ENCODE measurements around the gene SERPINE1. TPM values are rescaled to one million over a fixed set of nuclear protein-coding genes. Genes with fewer than 3 reads are reported as not detected.

SERPINE1 gene
- total and polyA plus RNA-seq, 2 of the 8 experiments (the other 6 are each of a cell fraction or from before 2014, with no cell fraction given) = 3.7 to 5.6 TPM

DNA sequence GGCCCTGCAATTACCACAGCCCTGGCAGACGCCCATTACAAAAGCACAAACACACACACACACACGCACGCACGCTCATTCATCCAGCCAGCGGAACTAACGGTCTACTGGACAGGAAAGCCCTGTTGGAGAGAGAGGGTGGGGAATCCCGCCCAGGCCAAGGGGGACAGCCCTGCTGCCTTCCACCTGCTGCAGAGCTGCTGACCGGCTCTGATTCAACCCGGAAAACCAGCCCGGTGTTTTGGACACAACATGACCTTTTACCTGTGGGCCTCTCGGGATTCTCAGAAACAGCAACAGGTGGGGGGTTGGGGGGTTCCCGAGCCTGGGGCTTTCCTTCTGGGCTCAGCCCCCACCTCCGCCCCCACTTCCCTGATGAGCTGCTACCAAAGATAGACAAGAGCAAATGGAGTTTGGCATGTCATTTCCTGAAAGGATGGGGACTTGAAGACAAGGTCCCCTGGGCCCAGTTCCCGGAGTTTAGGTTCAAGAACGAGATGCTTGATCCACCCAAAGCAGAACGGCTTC is 18.5 kb upstream of the SERPINE1 start (continued):
- TF ChIP-seq, protein P1, sequence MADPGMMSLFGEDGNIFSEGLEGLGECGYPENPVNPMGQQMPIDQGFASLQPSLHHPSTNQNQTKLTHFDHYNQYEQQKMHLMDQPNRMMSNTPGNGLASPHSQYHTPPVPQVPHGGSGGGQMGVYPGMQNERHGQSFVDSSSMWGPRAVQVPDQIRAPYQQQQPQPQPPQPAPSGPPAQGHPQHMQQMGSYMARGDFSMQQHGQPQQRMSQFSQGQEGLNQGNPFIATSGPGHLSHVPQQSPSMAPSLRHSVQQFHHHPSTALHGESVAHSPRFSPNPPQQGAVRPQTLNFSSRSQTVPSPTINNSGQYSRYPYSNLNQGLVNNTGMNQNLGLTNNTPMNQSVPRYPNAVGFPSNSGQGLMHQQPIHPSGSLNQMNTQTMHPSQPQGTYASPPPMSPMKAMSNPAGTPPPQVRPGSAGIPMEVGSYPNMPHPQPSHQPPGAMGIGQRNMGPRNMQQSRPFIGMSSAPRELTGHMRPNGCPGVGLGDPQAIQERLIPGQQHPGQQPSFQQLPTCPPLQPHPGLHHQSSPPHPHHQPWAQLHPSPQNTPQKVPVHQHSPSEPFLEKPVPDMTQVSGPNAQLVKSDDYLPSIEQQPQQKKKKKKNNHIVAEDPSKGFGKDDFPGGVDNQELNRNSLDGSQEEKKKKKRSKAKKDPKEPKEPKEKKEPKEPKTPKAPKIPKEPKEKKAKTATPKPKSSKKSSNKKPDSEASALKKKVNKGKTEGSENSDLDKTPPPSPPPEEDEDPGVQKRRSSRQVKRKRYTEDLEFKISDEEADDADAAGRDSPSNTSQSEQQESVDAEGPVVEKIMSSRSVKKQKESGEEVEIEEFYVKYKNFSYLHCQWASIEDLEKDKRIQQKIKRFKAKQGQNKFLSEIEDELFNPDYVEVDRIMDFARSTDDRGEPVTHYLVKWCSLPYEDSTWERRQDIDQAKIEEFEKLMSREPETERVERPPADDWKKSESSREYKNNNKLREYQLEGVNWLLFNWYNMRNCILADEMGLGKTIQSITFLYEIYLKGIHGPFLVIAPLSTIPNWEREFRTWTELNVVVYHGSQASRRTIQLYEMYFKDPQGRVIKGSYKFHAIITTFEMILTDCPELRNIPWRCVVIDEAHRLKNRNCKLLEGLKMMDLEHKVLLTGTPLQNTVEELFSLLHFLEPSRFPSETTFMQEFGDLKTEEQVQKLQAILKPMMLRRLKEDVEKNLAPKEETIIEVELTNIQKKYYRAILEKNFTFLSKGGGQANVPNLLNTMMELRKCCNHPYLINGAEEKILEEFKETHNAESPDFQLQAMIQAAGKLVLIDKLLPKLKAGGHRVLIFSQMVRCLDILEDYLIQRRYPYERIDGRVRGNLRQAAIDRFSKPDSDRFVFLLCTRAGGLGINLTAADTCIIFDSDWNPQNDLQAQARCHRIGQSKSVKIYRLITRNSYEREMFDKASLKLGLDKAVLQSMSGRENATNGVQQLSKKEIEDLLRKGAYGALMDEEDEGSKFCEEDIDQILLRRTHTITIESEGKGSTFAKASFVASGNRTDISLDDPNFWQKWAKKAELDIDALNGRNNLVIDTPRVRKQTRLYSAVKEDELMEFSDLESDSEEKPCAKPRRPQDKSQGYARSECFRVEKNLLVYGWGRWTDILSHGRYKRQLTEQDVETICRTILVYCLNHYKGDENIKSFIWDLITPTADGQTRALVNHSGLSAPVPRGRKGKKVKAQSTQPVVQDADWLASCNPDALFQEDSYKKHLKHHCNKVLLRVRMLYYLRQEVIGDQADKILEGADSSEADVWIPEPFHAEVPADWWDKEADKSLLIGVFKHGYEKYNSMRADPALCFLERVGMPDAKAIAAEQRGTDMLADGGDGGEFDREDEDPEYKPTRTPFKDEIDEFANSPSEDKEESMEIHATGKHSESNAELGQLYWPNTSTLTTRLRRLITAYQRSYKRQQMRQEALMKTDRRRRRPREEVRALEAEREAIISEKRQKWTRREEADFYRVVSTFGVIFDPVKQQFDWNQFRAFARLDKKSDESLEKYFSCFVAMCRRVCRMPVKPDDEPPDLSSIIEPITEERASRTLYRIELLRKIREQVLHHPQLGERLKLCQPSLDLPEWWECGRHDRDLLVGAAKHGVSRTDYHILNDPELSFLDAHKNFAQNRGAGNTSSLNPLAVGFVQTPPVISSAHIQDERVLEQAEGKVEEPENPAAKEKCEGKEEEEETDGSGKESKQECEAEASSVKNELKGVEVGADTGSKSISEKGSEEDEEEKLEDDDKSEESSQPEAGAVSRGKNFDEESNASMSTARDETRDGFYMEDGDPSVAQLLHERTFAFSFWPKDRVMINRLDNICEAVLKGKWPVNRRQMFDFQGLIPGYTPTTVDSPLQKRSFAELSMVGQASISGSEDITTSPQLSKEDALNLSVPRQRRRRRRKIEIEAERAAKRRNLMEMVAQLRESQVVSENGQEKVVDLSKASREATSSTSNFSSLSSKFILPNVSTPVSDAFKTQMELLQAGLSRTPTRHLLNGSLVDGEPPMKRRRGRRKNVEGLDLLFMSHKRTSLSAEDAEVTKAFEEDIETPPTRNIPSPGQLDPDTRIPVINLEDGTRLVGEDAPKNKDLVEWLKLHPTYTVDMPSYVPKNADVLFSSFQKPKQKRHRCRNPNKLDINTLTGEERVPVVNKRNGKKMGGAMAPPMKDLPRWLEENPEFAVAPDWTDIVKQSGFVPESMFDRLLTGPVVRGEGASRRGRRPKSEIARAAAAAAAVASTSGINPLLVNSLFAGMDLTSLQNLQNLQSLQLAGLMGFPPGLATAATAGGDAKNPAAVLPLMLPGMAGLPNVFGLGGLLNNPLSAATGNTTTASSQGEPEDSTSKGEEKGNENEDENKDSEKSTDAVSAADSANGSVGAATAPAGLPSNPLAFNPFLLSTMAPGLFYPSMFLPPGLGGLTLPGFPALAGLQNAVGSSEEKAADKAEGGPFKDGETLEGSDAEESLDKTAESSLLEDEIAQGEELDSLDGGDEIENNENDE (IDR thresholded peaks at IDR 0.05; ENCODE audit: insufficient replicate concordance, low read length) = no peak

All from H1 (cell line).